Stimulated activated CD8-positive, alpha-beta memory T cell treated with anti-CD3 and anti-CD28 coated beads, Interleukin-7, amount 100 ng/mL, for 4 hours (primary cell): ENCODE data around the gene PRKCB.
"Not testable (repeated sequence)": the region's sequence is repeated elsewhere in the genome, so short reads cannot be mapped to it uniquely, and the experiment has no call there.

ENCODE experiments used
- DNase-seq, 2 donors: peaks; one replicate each; pipeline ENCODE4 v3.0.0-alpha.2; 2020; ENCODE audit warnings: low read depth in 2 of 2

Gene PRKCB

DNA sequence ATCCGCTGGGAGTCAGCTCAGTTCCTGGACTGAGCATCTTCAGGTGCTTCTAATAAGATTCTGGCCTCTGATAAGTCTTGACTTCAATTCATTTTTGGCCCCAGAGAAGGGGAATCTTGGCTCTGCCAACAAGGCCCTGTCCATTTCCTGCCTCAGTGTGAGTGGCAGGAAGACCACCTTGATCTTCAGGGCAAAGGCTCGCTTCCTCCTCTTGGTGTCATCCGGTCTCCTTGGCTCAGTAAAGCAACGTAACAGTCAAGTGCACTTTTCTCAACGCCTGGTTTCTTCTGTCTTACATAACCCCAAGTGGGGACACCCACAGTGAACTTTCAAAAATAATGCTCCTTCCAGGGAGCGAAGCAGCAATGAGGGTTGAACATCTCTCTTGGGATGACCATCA, 169.8 kb downstream of the PRKCB start:
- no peak for DNase-seq

DNA sequence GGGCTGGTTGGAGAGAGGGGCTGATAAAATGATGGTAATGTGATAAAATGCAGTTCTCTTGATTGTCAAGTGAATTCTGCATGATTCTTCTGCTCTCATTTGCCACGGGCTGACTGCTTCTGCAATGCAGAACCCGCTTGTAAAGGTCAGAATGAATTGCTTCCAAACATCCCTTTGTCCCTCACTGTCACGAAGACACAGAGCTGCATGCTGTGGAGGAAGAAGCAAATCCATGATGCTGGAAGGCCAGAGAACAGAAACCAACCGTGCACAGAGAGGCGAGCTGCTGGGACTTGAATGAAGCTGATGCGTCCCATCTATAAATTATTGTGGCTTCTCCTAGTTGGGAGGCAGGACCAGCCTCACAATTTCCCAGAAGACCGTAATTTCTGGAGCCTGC, 171.6 kb downstream of the PRKCB start:
- DNase-seq: no peak

DNA sequence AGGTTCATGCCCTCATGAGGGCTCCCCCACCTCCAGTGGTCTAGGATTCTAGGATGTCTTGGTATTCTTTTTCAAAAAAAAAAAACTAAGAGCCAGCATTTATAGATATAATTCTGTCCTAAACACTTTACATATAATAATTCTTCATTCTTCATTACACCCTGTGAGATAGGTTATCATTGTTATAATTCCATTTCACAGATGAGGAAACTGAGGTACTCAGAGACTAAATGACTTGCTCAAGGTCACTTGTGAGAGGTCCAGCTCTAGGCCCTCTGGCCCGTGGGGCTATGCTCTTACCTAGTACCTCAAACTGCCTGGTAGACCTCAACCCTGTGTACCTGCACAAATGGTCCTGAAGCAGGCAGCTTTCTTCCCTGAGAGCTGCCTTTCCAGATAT, 172.2 kb downstream of the PRKCB start:
- no peak for DNase-seq

DNA sequence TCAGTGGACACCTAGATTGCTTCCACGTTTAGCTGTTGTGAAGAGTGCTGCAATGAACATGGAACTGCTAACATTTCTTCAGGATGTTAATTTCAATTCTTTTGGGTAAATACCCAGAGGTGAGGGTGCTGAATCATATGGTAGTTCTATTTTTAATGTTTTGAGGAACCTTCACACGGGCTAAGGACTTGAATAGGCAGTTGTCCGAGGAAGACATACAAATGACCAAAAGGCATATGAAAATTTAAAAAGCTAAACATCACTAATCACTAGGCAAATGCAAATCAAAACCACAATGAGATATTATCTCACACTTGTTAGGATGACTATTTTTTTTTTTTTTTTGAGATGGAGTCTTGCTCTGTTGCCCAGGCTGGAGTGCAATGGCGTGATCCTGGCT, 173.3 kb downstream of the PRKCB start:
- DNase-seq: no peak

DNA sequence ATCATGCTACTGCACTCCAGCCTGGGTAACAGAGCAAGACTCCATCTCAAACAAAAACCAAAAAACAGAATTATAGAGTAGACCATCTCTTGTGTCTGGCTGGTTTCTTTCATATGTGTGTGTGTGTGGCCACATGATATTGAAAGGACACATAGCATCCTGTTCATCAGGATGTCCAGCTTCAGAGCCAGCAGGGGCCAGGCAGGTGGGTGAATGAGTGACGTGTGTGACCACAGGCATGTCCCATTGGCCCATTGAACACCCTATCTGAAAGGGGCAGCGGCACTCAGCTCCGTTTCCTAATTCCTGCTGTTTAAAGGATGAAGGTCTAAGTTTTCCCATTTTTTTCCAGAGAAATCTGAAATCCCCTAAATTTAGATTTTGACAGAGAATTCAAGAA, 174.2 kb downstream of the PRKCB start:
- no peak for DNase-seq

DNA sequence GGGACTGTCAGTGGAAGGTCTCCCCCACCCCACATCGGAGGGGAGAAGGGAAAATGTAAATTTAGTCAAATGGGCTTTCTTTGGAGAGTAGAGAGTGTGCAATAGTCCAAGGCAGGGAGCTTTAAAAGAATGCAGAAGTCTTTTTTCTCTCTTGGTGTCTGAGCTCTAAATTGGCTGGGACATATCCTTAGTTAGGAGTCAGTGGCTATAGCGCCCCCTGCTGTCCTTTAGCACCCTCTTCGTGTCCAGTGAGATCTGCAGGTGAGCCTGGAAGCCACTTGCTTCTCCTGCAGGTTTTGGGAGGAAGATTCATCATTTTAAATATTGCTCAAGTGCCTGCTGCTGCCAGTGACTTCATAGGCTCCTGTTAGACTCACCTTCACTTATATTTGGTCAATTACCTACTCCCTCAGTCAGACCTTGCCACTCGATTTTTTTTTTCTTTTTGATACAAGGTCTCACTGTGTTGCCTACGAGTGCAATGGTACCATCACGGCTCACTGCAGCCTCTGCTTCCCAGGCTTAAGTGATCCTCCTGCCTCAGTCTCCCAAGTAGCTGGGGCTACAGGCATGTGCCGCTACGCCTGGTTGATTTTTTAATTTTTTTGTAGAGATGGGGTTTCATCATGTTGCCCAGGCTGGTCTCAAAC, 174.8 kb downstream of the PRKCB start:
- DNase-seq: peak; percentile 61 to 73

DNA sequence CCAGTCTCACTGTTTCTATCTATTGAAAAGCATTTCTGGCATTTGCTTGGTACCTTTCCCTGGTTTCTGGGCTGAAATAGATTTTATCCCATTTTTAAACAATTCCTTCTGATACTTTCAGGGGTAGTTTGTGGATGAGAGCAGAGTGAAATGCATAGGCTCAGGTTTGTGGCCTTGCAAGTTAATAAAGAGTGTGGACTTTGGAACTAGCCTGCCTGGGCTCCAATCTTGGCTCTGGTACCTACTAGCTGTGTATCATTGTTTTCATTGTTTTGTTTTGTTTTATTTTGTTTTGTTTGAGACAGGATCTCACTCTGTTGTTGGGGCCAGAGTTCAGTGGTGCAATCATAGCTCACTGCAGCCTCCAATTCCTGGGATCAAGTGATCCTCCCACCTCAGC, 175.5 kb downstream of the PRKCB start:
- DNase-seq: no peak

DNA sequence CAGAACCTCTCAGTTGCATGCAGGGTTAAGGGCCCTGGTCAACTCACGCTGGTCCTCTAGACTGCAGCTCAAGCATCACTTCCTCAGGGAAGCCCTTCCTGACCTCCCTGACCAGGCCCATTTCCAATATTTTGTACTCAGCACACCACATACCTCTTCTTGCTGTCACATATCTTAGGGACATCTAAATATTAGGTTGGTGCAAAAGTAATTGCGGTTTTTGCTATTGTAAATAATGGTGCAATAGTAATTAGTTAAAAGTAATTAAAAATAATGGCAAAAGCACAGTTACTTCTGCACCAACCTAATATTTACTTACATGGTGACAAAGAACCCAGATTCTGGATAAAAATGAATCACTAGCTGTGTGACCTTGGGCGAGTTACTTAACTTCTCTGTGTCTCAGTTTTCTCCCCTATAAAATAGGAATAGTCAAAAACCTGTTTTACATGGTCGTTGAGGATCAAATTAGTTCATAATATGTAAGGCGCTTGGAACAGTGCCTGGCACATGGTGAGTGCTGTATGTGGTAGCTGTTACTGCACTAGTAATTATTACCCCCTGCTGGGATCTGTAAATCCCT, 177.4 kb downstream of the PRKCB start:
- DNase-seq: no peak

DNA sequence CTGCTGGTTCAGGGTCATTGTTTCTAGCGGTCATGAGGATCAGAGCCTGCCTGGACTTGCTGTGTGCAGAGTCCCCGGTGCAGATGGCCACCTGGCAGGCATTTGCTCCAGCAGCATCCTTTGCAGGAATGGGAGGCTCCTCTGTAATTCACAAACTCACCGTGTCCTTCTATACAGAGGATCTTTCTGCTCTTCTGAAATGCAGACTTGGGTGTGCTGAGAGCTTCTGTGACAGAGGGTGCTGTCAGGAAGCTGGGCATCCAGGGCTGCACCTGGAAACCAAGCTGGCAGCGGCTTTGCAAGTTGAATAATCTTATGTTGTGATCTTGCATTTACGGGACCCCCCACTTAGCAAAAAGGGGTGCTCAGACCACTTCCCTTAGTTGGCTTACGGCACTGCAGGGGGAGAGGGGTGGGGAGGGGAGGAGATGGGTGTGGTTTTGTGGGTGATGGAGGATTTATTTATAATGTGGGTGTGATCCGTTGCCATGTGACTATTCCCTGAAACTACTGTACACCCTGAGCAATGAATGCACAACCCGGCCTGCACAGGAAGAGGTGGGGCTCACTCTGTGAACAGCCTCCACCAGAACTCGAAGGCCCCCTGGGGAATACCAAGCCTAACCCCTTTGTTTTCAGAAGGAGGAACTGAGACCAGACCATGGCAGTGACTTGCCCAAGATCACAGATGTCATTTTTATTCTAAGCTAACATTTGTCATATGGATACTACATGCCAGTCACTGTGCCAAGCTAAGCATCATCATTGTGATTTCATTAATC, 178.3 kb downstream of the PRKCB start:
- peak; percentile 31 to 44 for DNase-seq

DNA sequence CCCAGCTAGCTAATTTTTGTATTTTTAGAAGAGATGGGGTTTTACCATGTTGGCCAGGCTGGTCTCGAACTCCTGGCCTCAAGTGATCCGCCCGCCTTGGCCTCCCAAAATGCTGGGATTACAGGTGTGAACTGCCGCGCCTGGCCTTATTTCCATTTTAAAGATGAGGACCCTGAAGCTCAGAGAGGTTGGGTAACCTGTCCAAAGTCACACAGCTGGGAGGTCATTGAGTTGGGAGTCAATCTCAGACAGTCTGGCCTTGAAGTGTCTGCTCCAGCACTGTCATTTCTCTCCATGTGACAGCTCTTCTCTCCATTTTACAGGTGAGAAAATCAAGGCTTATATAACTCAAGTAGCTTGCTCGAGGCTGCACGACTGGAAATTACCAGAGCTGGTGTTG, 179.2 kb downstream of the PRKCB start:
- not testable (repeated sequence) for DNase-seq

DNA sequence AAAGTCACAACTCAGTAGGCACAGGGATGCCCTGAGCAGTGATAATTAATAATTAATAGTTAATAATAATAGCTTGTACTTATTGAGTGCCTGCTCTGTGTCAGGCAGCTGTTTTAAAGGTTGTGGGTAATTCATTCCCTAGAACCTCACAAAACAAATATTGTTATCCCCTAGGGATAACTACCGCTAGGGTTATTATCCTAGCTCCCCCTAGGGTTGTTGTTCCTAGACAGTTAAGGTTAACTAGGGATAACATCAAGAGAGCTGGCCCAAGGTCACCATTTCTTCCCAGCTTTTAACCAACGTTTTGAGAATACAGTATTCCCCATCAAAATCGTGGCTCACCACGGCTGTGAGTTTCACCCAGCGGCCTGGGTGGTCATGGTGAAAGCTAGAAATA, 180.1 kb downstream of the PRKCB start:
- DNase-seq: no peak

DNA sequence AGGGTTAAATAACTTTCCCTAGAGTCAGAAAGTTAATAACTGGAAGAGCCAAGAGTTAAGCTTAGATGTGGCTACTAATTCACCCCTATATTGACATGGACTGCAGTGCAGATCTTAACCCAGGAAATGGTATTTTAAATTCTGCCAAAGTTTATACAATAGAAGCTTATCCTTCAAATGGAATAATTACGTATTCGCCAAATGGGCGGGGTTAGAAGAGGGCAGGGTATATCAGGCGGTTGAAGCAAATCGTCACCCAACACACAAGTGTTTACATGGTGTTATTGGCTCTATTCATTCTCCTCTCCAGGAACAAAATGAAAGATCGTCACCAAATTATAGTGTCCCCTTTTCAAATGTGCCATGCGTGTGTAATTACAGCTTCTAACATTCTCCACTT, 182.7 kb downstream of the PRKCB start:
- DNase-seq: no peak

DNA sequence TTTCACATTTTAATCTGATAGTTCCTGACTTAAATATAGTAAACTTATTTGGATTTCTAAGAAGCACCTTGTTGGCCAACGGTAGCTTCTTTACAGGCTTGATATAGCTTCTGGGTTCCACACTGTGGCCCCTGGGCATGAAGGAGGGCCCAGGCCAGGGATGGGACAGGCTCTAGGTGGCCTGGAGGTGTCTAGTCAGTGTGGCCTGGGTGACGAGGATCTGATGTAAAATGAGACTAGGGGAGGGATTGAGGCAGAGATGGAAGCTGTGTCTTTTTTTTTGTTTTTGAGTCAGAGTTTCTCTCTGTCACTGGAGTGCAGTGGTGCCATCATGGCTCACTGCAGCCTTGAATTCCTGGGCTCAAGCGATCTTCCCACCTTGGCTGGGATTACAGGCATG, 187.0 kb downstream of the PRKCB start:
- no peak for DNase-seq

DNA sequence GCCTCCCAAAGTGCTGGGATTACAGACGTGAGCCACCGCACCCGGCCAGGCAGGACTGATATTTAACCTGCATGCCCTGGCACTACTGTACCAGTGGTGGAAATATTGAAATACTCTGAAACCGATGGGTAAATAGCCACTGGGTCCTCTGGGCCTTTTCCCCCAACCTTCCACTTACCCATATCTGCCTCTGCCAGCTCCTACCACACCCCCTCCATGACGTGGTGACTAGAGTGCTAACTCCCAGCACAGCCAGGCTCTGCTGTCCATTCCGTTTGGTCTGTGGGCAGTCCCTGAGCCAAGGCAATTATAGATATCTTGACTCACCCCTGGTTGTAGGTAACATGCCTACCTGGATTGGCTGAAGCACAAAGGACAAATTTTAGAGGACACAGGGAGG, 187.8 kb downstream of the PRKCB start:
- DNase-seq: no peak

DNA sequence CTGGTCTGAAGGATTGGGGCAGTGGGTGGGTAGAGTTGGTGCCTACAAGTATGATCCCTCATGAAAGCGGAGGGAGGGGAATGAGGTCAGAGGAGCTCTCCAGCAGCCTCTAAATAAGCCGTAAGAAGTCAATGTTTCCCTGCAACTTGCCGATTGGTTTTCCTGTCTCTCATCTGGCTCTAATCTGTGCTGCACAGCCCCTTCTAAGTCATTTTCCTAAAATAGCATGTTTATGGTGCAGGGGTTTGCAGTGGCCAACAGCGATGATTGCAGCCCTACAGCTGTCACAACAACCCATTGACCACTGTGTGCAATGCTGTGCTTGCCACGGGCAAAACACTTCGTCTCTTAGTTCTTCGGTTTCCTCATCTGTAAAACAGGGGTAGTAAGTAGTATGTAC, 189.2 kb downstream of the PRKCB start:
- no peak for DNase-seq

DNA sequence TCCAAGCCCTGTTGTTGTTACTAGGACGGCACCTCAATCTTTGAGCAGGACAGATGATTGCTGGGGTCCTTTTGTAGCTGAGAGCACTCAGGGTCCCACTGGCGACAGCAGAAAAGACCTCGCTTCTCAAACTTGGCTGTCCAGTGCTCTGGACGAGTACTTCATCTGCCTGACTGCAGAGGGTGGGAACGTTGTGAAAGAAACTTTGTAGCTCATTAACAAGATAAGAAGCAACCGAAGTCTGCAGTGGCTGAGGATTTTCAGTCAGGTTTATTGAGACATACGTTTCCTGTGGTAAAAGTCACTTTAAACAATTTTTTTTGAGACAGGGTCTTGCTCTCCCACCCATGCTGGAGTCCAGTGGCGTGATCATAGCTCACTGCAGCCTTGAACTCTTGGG, 191.7 kb downstream of the PRKCB start:
- DNase-seq: no peak

DNA sequence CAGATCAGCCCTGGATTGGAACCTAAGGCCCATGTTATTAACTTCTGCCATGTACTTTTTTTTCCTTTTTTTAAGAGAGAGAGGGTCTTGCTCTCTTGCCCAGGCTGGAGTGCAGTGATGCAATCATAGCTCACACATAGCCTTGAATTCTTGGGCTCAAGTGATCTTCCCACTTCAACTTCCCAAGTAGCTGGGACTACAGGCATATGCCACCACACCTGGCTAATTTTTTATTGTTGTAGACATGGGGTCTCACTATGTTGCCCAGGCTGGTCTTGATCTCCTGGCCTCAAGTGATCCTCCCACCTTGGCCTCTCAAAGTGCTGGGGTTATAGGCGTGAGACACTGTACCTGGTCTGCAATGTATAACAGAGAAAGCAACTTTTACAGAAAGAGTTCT, 194.1 kb downstream of the PRKCB start:
- DNase-seq: not testable (repeated sequence)

DNA sequence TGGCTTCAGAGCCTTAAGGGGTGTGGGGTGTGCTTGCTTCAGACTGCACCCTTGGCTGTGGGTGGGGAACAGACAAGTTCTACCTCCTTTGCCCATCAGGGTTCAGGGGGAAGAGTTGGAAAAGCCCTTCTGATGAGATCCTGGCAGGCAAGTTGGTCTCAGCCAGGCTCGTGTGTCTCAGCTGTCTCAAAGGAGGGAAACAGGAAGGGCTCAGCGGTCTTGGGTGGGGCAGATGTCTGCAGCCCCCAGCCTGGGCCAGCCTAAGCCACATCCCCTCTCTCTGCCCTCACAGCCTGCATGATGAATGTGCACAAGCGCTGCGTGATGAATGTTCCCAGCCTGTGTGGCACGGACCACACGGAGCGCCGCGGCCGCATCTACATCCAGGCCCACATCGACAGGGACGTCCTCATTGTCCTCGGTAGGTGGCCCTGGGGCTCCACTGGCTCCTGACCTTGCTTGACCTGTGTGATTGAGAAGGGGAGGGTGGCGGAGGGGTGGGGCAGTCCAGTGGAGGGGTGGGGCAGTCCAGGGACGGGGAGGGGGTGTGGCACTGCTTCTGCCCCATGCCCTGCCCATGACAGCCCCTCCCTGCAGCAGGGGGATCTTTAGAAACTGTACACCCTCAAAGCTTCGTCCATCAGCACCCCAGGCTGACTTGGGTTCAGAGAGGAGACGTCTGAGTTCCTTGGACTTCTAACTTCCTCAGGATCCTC, 199.5 kb downstream of the PRKCB start:
- DNase-seq: peak in 1 of 2 donors; percentile 9

DNA sequence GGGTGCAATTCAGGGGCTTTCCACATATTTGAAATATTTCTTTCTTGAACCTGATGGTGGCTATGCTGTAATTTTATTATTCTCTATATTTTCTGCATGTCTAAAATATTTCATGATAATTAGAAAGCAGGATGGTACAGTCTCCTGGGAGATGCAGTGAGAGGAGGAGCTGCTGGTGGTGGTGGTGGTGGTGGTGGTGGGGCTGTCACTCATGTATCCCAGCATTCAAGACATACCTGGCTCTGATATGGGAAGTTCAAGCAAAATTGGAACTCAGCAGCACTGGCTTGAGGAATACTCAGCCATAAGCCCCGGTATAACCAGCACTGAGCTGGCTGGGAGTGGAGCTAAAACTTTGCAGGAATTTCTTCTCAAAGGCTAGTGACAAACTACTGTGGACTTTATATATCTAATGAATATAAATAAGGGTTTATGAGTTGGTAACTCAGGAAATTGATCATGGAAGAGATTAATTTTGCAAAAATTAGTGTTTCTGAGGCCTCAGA, 200.3 kb downstream of the PRKCB start:
- DNase-seq: no peak

DNA sequence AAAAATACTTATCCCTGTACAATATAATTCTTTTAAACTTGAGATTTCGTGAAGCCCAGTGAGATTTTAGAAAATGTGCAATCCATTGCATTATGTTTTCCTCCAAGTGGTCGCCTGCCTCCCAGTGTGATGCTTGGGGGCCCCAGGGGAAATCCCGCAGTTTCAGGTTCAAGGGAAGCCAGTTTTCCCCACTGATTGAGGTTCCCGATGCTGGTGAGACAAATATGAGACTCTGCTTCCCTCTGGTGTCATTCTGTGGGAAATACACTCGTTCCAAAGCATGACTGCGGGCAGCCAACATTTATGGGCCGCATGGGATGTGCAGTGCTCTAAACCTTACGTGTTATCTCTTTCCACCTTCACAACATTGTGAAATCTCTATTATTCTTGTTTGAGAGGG, 200.8 kb downstream of the PRKCB start:
- DNase-seq: peak in 1 of 2 donors; percentile 8

DNA sequence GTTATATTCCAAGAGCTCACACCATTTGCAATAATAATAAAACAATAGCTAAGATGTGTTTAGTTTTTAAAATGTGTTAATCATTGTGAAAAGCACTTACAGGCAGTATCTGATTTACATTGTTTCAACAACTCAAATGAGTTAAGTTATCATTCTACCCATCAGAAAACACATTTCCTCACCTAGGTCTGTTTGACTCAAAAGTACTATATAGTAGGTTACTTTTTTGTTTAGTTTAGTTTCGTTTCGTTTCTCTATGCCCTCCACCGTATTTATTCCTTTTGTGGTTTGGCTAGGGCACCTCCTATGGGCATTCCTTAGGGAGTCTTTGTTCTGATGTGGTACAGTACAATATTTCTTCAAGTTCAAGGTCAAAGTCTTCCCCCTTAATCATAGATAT, 201.6 kb downstream of the PRKCB start:
- DNase-seq: no peak
